H9 (cell line): Measurements from ENCODE around the gene PARVB. TPM values are rescaled to one million over a fixed set of nuclear protein-coding genes. Genes with fewer than 3 reads are reported as not detected.

Source experiments
- DNase-seq: peaks from one replicate; pipeline ENCODE4 v3.0.0-alpha.2; 2017
- H2AFZ ChIP-seq: one replicate; pipeline ENCODE4 v1.6.1; 2013; ENCODE audit warnings: mild to moderate bottlenecking, low read length, control low read depth, moderate library complexity
- H2AK5ac ChIP-seq: 2 replicates; pipeline ENCODE4 v1.6.1; 2013; ENCODE audit warnings: low read length, control low read depth, mixed read lengths; ENCODE audit not compliant: insufficient read length
- H2BK120ac ChIP-seq: one replicate; pipeline ENCODE4 v1.6.1; 2013; ENCODE audit warnings: low read depth, mild to moderate bottlenecking, low read length, control low read depth, inconsistent platforms; ENCODE audit not compliant: poor library complexity, severe bottlenecking
- H2BK12ac ChIP-seq: 2 replicates; pipeline ENCODE4 v1.6.1; 2013; ENCODE audit warnings: low read length, control low read depth, mixed read lengths, low read depth; ENCODE audit not compliant: insufficient read length
- H2BK15ac ChIP-seq: 2 replicates; pipeline ENCODE4 v1.6.1; 2013; ENCODE audit warnings: low read depth, low read length, control low read depth
- H2BK20ac ChIP-seq: one replicate; pipeline ENCODE4 v1.6.1; 2013; ENCODE audit warnings: low read depth, mild to moderate bottlenecking, low read length, control low read depth, inconsistent platforms; ENCODE audit not compliant: poor library complexity, severe bottlenecking
- H2BK5ac ChIP-seq: 2 replicates; pipeline ENCODE4 v1.6.1; 2013; ENCODE audit warnings: low read length, control low read depth, mixed read lengths; ENCODE audit not compliant: insufficient read length
- H3K14ac ChIP-seq: 2 replicates; pipeline ENCODE4 v1.6.1; 2013; ENCODE audit warnings: low read length, control low read depth; ENCODE audit not compliant: insufficient read depth
- H3K18ac ChIP-seq: 2 replicates; pipeline ENCODE4 v1.6.1; 2013; ENCODE audit warnings: low read depth, mild to moderate bottlenecking, mixed read lengths, low read length, control low read depth; ENCODE audit not compliant: insufficient read length
- H3K23ac ChIP-seq: 2 replicates; pipeline ENCODE4 v1.6.1; 2013; ENCODE audit warnings: low read length, control low read depth, mixed read lengths, low read depth; ENCODE audit not compliant: insufficient read length
- H3K23me2 ChIP-seq: 2 replicates; pipeline ENCODE4 v1.6.1; 2013; ENCODE audit warnings: low read depth, mild to moderate bottlenecking, mixed read lengths, low read length, control low read depth; ENCODE audit not compliant: insufficient read length, poor library complexity, severe bottlenecking
- H3K27ac ChIP-seq: 2 replicates; pipeline ENCODE4 v1.5.1; 2013; ENCODE audit warnings: low read length, control low read depth, mixed read lengths, low read depth; ENCODE audit not compliant: insufficient read length
- H3K27me3 ChIP-seq: 2 replicates; pipeline ENCODE4 v1.6.1; 2013; ENCODE audit warnings: low read length, control low read depth, inconsistent platforms; ENCODE audit not compliant: insufficient read depth
- H3K4ac ChIP-seq: 2 replicates; pipeline ENCODE4 v1.6.1; 2013; ENCODE audit warnings: low read depth, mild to moderate bottlenecking, control low read depth, inconsistent platforms, low read length, moderate library complexity
- H3K4me1 ChIP-seq: 2 replicates; pipeline ENCODE4 v1.6.1; 2013; ENCODE audit warnings: low read length, control low read depth, inconsistent platforms; ENCODE audit not compliant: insufficient read depth
- H3K4me2 ChIP-seq: 2 replicates; pipeline ENCODE4 v1.6.1; 2013; ENCODE audit warnings: low read length, control low read depth, mixed read lengths; ENCODE audit not compliant: insufficient read length, insufficient read depth
- H3K56ac ChIP-seq: 2 replicates; pipeline ENCODE4 v1.6.1; 2013; ENCODE audit warnings: low read depth, mild to moderate bottlenecking, mixed read lengths, low read length, control low read depth; ENCODE audit not compliant: insufficient read length
- H3K79me1 ChIP-seq: 2 replicates; pipeline ENCODE4 v1.6.1; 2013; ENCODE audit warnings: low read depth, mild to moderate bottlenecking, moderate library complexity, low read length, control low read depth, inconsistent platforms; ENCODE audit not compliant: insufficient read depth, poor library complexity, severe bottlenecking
- H3K79me2 ChIP-seq: 2 replicates; pipeline ENCODE4 v1.6.1; 2013; ENCODE audit warnings: low read length, control low read depth, inconsistent platforms; ENCODE audit not compliant: insufficient read depth
- H3K9ac ChIP-seq: 2 replicates; pipeline ENCODE4 v1.6.1; 2013; ENCODE audit warnings: low read length, control low read depth, mixed read lengths; ENCODE audit not compliant: insufficient read length; ENCODE audit errors: extremely low read depth
- H3K9me3 ChIP-seq: one replicate; pipeline ENCODE4 v1.6.1; 2013; ENCODE audit warnings: low read depth, low read length, inconsistent platforms; ENCODE audit not compliant: control insufficient read depth
- H3T11ph ChIP-seq: one replicate; pipeline ENCODE4 v1.6.1; 2013; ENCODE audit warnings: mild to moderate bottlenecking, low read length, control low read depth, inconsistent platforms
- H4K20me1 ChIP-seq: one replicate; pipeline ENCODE4 v1.6.1; 2013; ENCODE audit not compliant: control insufficient read depth, insufficient read length, insufficient read depth
- H4K5ac ChIP-seq: 2 replicates; pipeline ENCODE4 v1.6.1; 2013; ENCODE audit warnings: low read depth, mild to moderate bottlenecking, mixed read lengths, low read length, control low read depth; ENCODE audit not compliant: insufficient read length
- H4K8ac ChIP-seq: replicated peaks from 2 replicates; pipeline ENCODE4 v1.6.1; 2013; ENCODE audit warnings: low read length, control low read depth, mixed read lengths, low read depth; ENCODE audit not compliant: insufficient read length
- H4K91ac ChIP-seq: 2 replicates; pipeline ENCODE4 v1.6.1; 2013; ENCODE audit warnings: low read depth, mild to moderate bottlenecking, moderate library complexity, mixed read lengths, low read length, control low read depth; ENCODE audit not compliant: insufficient read length
- H3K27ac Mint-ChIP-seq, 3 experiments: 2 replicates in 2 of 3; 3 replicates in 1 of 3; pipeline ENCODE4 v1.8.0; 2020 to 2021; ENCODE audit warnings: mixed read lengths in 3 of 3, mild to moderate bottlenecking in 1 of 3, moderate library complexity in 1 of 3
- H3K27me3 Mint-ChIP-seq: 2 replicates; pipeline ENCODE4 v1.8.0; 2021; ENCODE audit warnings: low read depth, mild to moderate bottlenecking, moderate library complexity, mixed read lengths
- H3K36me3 Mint-ChIP-seq, 3 experiments: 2 replicates in 2 of 3; 3 replicates in 1 of 3; pipeline ENCODE4 v1.8.0; 2020 to 2021; ENCODE audit warnings: low read depth in 3 of 3, mixed read lengths in 3 of 3; ENCODE audit not compliant: insufficient read depth in 1 of 3
- H3K4me1 Mint-ChIP-seq, 2 experiments: 2 replicates each; pipeline ENCODE4 v1.8.0; 2020; ENCODE audit warnings: mixed read lengths in 2 of 2
- H3K4me3 Mint-ChIP-seq, 2 experiments: 2 replicates in 1 of 2; 3 replicates in 1 of 2; pipeline ENCODE4 v1.8.0; 2020 to 2021; ENCODE audit warnings: mild to moderate bottlenecking in 2 of 2, mixed read lengths in 2 of 2, moderate library complexity in 1 of 2
- H3K9me3 Mint-ChIP-seq, 2 experiments: 2 replicates in 1 of 2; 3 replicates in 1 of 2; pipeline ENCODE4 v1.8.0; 2020; ENCODE audit warnings: mild to moderate bottlenecking in 2 of 2, mixed read lengths in 2 of 2, moderate library complexity in 1 of 2
- CTCF ChIP-seq: fragments of 200-600 bp; sonication (generic); conservative IDR thresholded peaks from 3 replicates; pipeline ENCODE4 v1.8.0; 2021; ENCODE audit warnings: antibody characterized with exemption, mild to moderate bottlenecking
- WGBS: extraction: QIAGEN DNeasy Blood & Tissue Kit; methylation state at CpG from one replicate; pipeline ENCODE4 v1.1.7; 2013; ENCODE audit warnings: missing lambda C conversion rate, low lambda C conversion rate, mixed read lengths; ENCODE audit not compliant: insufficient read length; ENCODE audit errors: extremely low coverage; 5-methylcytosine and 5-hydroxymethylcytosine counted together
- total RNA-seq: library from RNA; stranded (reverse); gene quantifications from 2 replicates; pipeline ENCODE4 v1.2.1, GENCODE V29; 2021

PARVB gene
- total RNA-seq, 1 experiment from 2014 or later = 15.6 TPM

DNA sequence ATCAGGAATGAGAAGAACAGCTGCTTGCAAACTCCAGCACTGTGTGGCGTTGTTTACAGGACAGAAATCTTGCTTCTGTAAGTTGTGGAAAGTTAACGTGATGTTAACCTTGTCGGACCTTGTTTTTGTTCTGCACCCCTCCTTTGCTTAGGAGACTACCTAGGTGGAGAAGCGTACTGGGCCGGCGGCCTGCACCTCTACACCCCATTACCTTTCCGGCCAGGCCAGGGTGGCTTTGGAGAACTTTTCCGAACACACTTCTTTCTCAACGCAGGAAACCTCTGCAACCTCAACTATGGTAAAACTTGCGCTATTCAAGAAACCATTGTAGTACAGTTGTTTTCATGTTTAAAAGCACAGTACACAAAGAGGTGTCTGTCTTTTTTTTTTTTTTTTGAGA, 35.1 kb upstream of the PARVB start:
- H3K79me1 ChIP-seq = no peaks in the 10 kb centered on the region
- no peak overlapping the region for H2BK20ac ChIP-seq
- no peak overlapping the region for H3K9ac ChIP-seq
- no peak overlapping the region for H2AK5ac ChIP-seq
- H3K4me3 Mint-ChIP-seq = no peak overlapping the region
- H4K20me1 ChIP-seq = no peaks in the 10 kb centered on the region
- H3K4me1 ChIP-seq = no peaks in the 10 kb centered on the region
- H3K23me2 ChIP-seq = no peaks in the 10 kb centered on the region
- H2AFZ ChIP-seq = no peak overlapping the region
- H3K4ac ChIP-seq = no peak overlapping the region
- H3K14ac ChIP-seq = no peak overlapping the region
- peaks cover 15 to 80% (median 71%) of the 10 kb centered on the region in 3 experiments; a peak in 6 of 7 replicates for H3K36me3 Mint-ChIP-seq
- no peak overlapping the region for H3T11ph ChIP-seq
- H3K27ac ChIP-seq = no peak overlapping the region
- H4K91ac ChIP-seq = no peak overlapping the region
- no peak overlapping the region for H3K23ac ChIP-seq
- no peak overlapping the region for H2BK12ac ChIP-seq
- no peaks in the 10 kb centered on the region for H3K27me3 ChIP-seq
- no peaks in the 10 kb centered on the region for H3K9me3 ChIP-seq
- no peaks in the 10 kb centered on the region for H3K79me2 ChIP-seq
- H3K56ac ChIP-seq = no peak overlapping the region
- H4K8ac ChIP-seq = no peak overlapping the region
- DNase-seq = no peak
- no peaks in the 10 kb centered on the region for H3K27me3 Mint-ChIP-seq
- H3K4me2 ChIP-seq = no peak overlapping the region
- no peak overlapping the region for H2BK5ac ChIP-seq
- H2BK120ac ChIP-seq = no peak overlapping the region
- H3K4me1 Mint-ChIP-seq = peaks cover 4 to 6% of the 10 kb centered on the region in 2 experiments; a peak in 3 of 4 replicates
- no peak for TF ChIP-seq CTCF
- H2BK15ac ChIP-seq = no peak overlapping the region
- no peak overlapping the region for H3K18ac ChIP-seq
- whole genome bisulfite sequencing = no CpG with 5 or more reads among the region's 10 CpGs
- H4K5ac ChIP-seq = no peak overlapping the region
- H3K27ac Mint-ChIP-seq = no peak overlapping the region
- H3K9me3 Mint-ChIP-seq = no peaks in the 10 kb centered on the region
